K562 (cell line): ENCODE measurements around the gene ASIC3. TPM values are rescaled to one million over a fixed set of nuclear protein-coding genes. Genes with fewer than 3 reads are reported as not detected.

ENCODE experiments used
- BHLHE40 ChIP-seq: IDR thresholded peaks from 2 replicates; pipeline ENCODE4 v1.6.1; 2011; ENCODE audit warnings: low read length, improper control_type of control experiment
- CXXC5 ChIP-seq: fragments of 250-450 bp; sonication (Bioruptor Pico); IDR thresholded peaks from 2 replicates; pipeline ENCODE4 v1.8.0; 2022; ENCODE audit warnings: inconsistent platforms, mild to moderate bottlenecking, moderate library complexity
- KDM5B ChIP-seq: fragments of 200-600 bp; sonication (generic); IDR thresholded peaks from 2 replicates; pipeline ENCODE4 v1.6.1; 2012; ENCODE audit warnings: low read depth, mild to moderate bottlenecking, moderate library complexity, low read length, control low read depth, inconsistent platforms; ENCODE audit not compliant: insufficient replicate concordance
- MAX ChIP-seq: sonication (generic); formaldehyde crosslinking; IDR thresholded peaks from 2 replicates; pipeline ENCODE4 v1.9.0; 2022; ENCODE audit warnings: mild to moderate bottlenecking, missing genetic modification reagents
- MAZ ChIP-seq, 2 experiments: fragments of 450-650 bp in 1 of 2; sonication (generic) in 1 of 2; formaldehyde crosslinking; IDR thresholded peaks in 1 of 2; conservative IDR thresholded peaks in 1 of 2; 2 replicates each; pipeline versions ENCODE4 v1.4.0 to v1.5.0; 2020; ENCODE audit warnings: mild to moderate bottlenecking in 1 of 2, missing genetic modification reagents in 1 of 2
- PCBP1 ChIP-seq: fragments of 200-400 bp; formaldehyde crosslinking; IDR thresholded peaks from 2 replicates; pipeline ENCODE4 v1.6.1; 2018; ENCODE audit warnings: mild to moderate bottlenecking, low read depth, low read length; ENCODE audit not compliant: poor library complexity, severe bottlenecking
- PHTF2 ChIP-seq: fragments of 250-450 bp; sonication (Bioruptor Pico); IDR thresholded peaks from 2 replicates; pipeline ENCODE4 v1.5.0; 2021; ENCODE audit warnings: mild to moderate bottlenecking
- POLR2AphosphoS2 ChIP-seq: IDR thresholded peaks from 2 replicates; pipeline ENCODE4 v1.6.1; 2012; ENCODE audit warnings: low read length, improper control_type of control experiment
- POLR2AphosphoS5 ChIP-seq: IDR thresholded peaks from 2 replicates; pipeline ENCODE4 v1.6.1; 2011; ENCODE audit warnings: mild to moderate bottlenecking, low read depth, low read length, moderate library complexity; ENCODE audit not compliant: control insufficient read depth, insufficient read depth
- POLR2G ChIP-seq: fragments of 200-400 bp; formaldehyde crosslinking; IDR thresholded peaks from 2 replicates; pipeline ENCODE4 v1.6.1; 2017; ENCODE audit warnings: low read depth, mild to moderate bottlenecking, antibody characterized with exemption, low read length, moderate library complexity
- PRDM10 ChIP-seq: fragments of 450-650 bp; IDR thresholded peaks from 2 replicates; pipeline ENCODE4 v1.6.1; 2018; ENCODE audit not compliant: partially characterized antibody
- USF1 ChIP-seq: sonication (generic); formaldehyde crosslinking; IDR thresholded peaks from 2 replicates; pipeline ENCODE4 v1.9.0; 2022; ENCODE audit warnings: mild to moderate bottlenecking, missing genetic modification reagents
- ZNF583 ChIP-seq: fragments of 250-450 bp; sonication (Bioruptor Pico); IDR thresholded peaks from 2 replicates; pipeline ENCODE4 v1.4.0; 2020
- ZNF696 ChIP-seq: fragments of 250-450 bp; sonication (Bioruptor Pico); conservative IDR thresholded peaks from 2 replicates; pipeline ENCODE4 v1.4.0; 2020; ENCODE audit warnings: mild to moderate bottlenecking, moderate library complexity
- ZNF77 ChIP-seq: fragments of 250-450 bp; sonication (Bioruptor Pico); IDR thresholded peaks from 2 replicates; pipeline ENCODE4 v1.5.0; 2020
- polyA plus RNA-seq, 8 experiments: library from polyadenylated mRNA; depleted of rRNA in 4 of 8; stranded (reverse) in 5 of 8; unstranded in 3 of 8; fragments of >200 nt; fragmentation: Nextera tagmentation in 2 of 8; fragmentation: Illumina TruSeq in 1 of 8; extraction: Ambion mirVana in 2 of 8; extraction: Trizol in 1 of 8; gene quantifications; 2 replicates each; pipeline versions ENCODE4 v1.2.1 to v1.2.3, GENCODE V29; 2011 to 2014; ENCODE audit warnings: inconsistent platforms in 1 of 8, missing spikeins in 1 of 8
- total RNA-seq, 7 experiments: library from RNA; depleted of rRNA in 6 of 7; stranded (reverse); fragments of >200 nt in 6 of 7; fragmentation: Illumina TruSeq in 2 of 7; extraction: Trizol in 2 of 7; gene quantifications; 2 replicates each; pipeline versions ENCODE4 v1.2.1 to v1.2.3, GENCODE V29; 2011 to 2021; ENCODE audit warnings: low replicate concordance in 1 of 7

ASIC3 gene
- total and polyA plus RNA-seq, 9 of the 15 experiments (the other 6 are each of a cell fraction or from before 2014, with no cell fraction given): 0.11 to 5.0 (median 0.87) TPM

- TF ChIP-seq CXXC5 (CRISPR knock-in tag): peak; percentile 51
- TF ChIP-seq ZNF696 (CRISPR knock-in tag): no peak
- TF ChIP-seq MAX (CRISPR knock-in tag): peak; percentile 40; the same call in 1 of the 2 replicates
- peak; percentile 95 for TF ChIP-seq BHLHE40
- TF ChIP-seq KDM5B: peak; percentile 17
- peak; percentile 50; the same call in 1 of the 2 replicates for TF ChIP-seq POLR2AphosphoS5
- TF ChIP-seq MAZ (CRISPR knock-in tag; conservative IDR thresholded peaks at IDR 0.05 in 1 of 2, IDR thresholded peaks at IDR 0.05 in 1 of 2): 0 out of 4 replicates have a peak, but pooled peaks of 1 of the 2 experiments have one; percentile 21
- no peak for TF ChIP-seq ZNF77 (CRISPR knock-in tag)
- TF ChIP-seq USF1: peak; percentile 93
- TF ChIP-seq ZNF583 (CRISPR knock-in tag): 0 out of 2 replicates have a peak, but pooled peaks have one; percentile 46
- peak; percentile 27 for TF ChIP-seq POLR2AphosphoS2
- TF ChIP-seq PCBP1: peak; percentile 41
- 0 out of 2 replicates have a peak, but pooled peaks have one; percentile 5 for TF ChIP-seq PHTF2 (CRISPR knock-in tag)
- TF ChIP-seq POLR2G: peak; percentile 70
- no peak for TF ChIP-seq PRDM10
Observed at GRCh38 chr7:151078233-151079040, 30.1 kb downstream of the ASIC3 start (continued).
